ENCODE results near the gene CHRNA4. TPM values are rescaled to one million over a fixed set of nuclear protein-coding genes. Genes with fewer than 3 reads are reported as not detected.

The CHRNA4 gene
- total RNA-seq, 4 donors from 2014 or later = not detected

GRCh38 chr20:63325021-63325471 lies 36.1 kb downstream of the CHRNA4 start:
- H3K4me1 ChIP-seq = no peaks in the 10 kb centered on the region
- no peak for DNase-seq

GRCh38 chr20:63323357-63323981 lies 37.7 kb downstream of the CHRNA4 start:
- Histone ChIP-seq H3K27me3 (no peaks in the 10 kb centered on the region), H3K4me1 (no peaks in the 10 kb centered on the region), H3K36me3 (no peaks in the 10 kb centered on the region), H3K27ac (no peak overlapping the region), H3K9me3 (peaks cover 0 to 14% (median 0%) of the 10 kb centered on the region in 4 donors), H3K4me3 (no peak overlapping the region)
- TF ChIP-seq CTCF (IDR thresholded peaks at IDR 0.05) = no peak
- TF ChIP-seq POLR2A (IDR thresholded peaks at IDR 0.05) = no peak
- DNase-seq = no peak

More at GRCh38 chr20:63325021-63325471, 36.1 kb downstream of the CHRNA4 start:
- Histone ChIP-seq H3K9me3 (peaks cover 0 to 14% (median 0%) of the 10 kb centered on the region in 4 donors), H3K27ac (no peak overlapping the region), H3K36me3 (no peaks in the 10 kb centered on the region), H3K27me3 (no peaks in the 10 kb centered on the region), H3K4me3 (no peak overlapping the region)
- no peak for TF ChIP-seq POLR2A (IDR thresholded peaks at IDR 0.05)
- TF ChIP-seq CTCF (IDR thresholded peaks at IDR 0.05) = no peak

- no peak overlapping the region for H3K27ac ChIP-seq
- TF ChIP-seq CTCF (IDR thresholded peaks at IDR 0.05) (no peak), POLR2A (IDR thresholded peaks at IDR 0.05) (no peak)
- no peaks in the 10 kb centered on the region for H3K36me3 ChIP-seq
- H3K9me3 ChIP-seq = peaks cover 0 to 14% (median 0%) of the 10 kb centered on the region in 4 donors
- H3K27me3 ChIP-seq = no peaks in the 10 kb centered on the region
- no peak for DNase-seq
- H3K4me1 ChIP-seq = no peaks in the 10 kb centered on the region
- no peak overlapping the region for H3K4me3 ChIP-seq
Observed at GRCh38 chr20:63322933-63323273, 38.2 kb downstream of the CHRNA4 start.

- H3K4me3 ChIP-seq = no peak overlapping the region
- DNase-seq = peak in 1 of 3 donors; percentile 43
- no peaks in the 10 kb centered on the region for H3K4me1 ChIP-seq
- H3K27me3 ChIP-seq = no peaks in the 10 kb centered on the region
- H3K36me3 ChIP-seq = no peaks in the 10 kb centered on the region
- no peak for TF ChIP-seq POLR2A (IDR thresholded peaks at IDR 0.05)
- TF ChIP-seq CTCF (IDR thresholded peaks at IDR 0.05) = no peak
- peaks cover 0 to 14% (median 0%) of the 10 kb centered on the region in 4 donors for H3K9me3 ChIP-seq
- H3K27ac ChIP-seq = no peak overlapping the region
Observed at GRCh38 chr20:63322146-63322932, 38.8 kb downstream of the CHRNA4 start.

GRCh38 chr20:63321148-63321831 lies 39.9 kb downstream of the CHRNA4 start:
- DNase-seq = peak in 1 of 3 donors; percentile 22

More at GRCh38 chr20:63321148-63321831, 39.9 kb downstream of the CHRNA4 start:
- H3K27ac ChIP-seq = no peak overlapping the region
- peaks cover 0 to 4% (median 0%) of the 10 kb centered on the region in 4 donors for H3K9me3 ChIP-seq
- H3K27me3 ChIP-seq = no peaks in the 10 kb centered on the region
- TF ChIP-seq CTCF (IDR thresholded peaks at IDR 0.05) (no peak), POLR2A (IDR thresholded peaks at IDR 0.05) (no peak)
- no peaks in the 10 kb centered on the region for H3K36me3 ChIP-seq
- no peaks in the 10 kb centered on the region for H3K4me1 ChIP-seq
- H3K4me3 ChIP-seq = no peak overlapping the region
